OCI-LY1 (cell line): ENCODE measurements around the gene GOLGA3.

Experiments used
- H2AFZ ChIP-seq: fragments of 200-600 bp; sonication (generic), shearing (Covaris generic); 2 replicates; pipeline ENCODE4 v1.6.0; 2014; ENCODE audit warnings: antibody characterized with exemption, mild to moderate bottlenecking, low read length
- H3F3A ChIP-seq: fragments of 200-600 bp; sonication (generic), shearing (Covaris generic); 2 replicates; pipeline ENCODE4 v1.6.0; 2014; ENCODE audit warnings: mild to moderate bottlenecking, antibody characterized with exemption, low read length, moderate library complexity; ENCODE audit not compliant: insufficient read depth
- H3K27ac ChIP-seq: fragments of 200-600 bp; sonication (generic); 2 replicates; pipeline ENCODE4 v1.5.1; 2014; ENCODE audit warnings: low read length, mixed run types, mild to moderate bottlenecking, low read depth; ENCODE audit not compliant: poor library complexity, severe bottlenecking
- H3K27me3 ChIP-seq: fragments of 200-600 bp; sonication (generic); 2 replicates; pipeline ENCODE4 v1.6.0; 2014; ENCODE audit warnings: antibody characterized with exemption, mild to moderate bottlenecking, low read length, moderate library complexity; ENCODE audit not compliant: insufficient read depth
- H3K36me3 ChIP-seq: fragments of 200-600 bp; sonication (generic); 2 replicates; pipeline ENCODE4 v1.6.1; 2014; ENCODE audit warnings: mild to moderate bottlenecking, antibody characterized with exemption, low read length, moderate library complexity, mixed read lengths; ENCODE audit not compliant: insufficient read depth
- H3K4me1 ChIP-seq: fragments of 200-600 bp; sonication (generic); 2 replicates; pipeline ENCODE4 v1.5.1; 2014; ENCODE audit warnings: mild to moderate bottlenecking, low read length, moderate library complexity; ENCODE audit not compliant: insufficient read depth, severe bottlenecking
- H3K4me2 ChIP-seq: fragments of 200-600 bp; sonication (generic), shearing (Covaris generic); 2 replicates; pipeline ENCODE4 v1.6.1; 2014; ENCODE audit warnings: low read length
- H3K4me3 ChIP-seq: fragments of 200-600 bp; sonication (generic); 2 replicates; pipeline ENCODE4 v1.5.1; 2014; ENCODE audit warnings: low read length, low read depth, mild to moderate bottlenecking, mixed read lengths; ENCODE audit not compliant: poor library complexity, severe bottlenecking
- H3K79me2 ChIP-seq: fragments of 200-600 bp; shearing (Covaris generic); 2 replicates; pipeline ENCODE4 v1.6.1; 2016; ENCODE audit warnings: mixed run types, low read length, mixed read lengths; ENCODE audit not compliant: insufficient read depth
- H3K9ac ChIP-seq: fragments of 200-600 bp; sonication (generic), shearing (Covaris generic); 2 replicates; pipeline ENCODE4 v1.6.1; 2014; ENCODE audit warnings: mild to moderate bottlenecking, low read length, mixed read lengths
- H3K9me2 ChIP-seq: fragments of 200-600 bp; sonication (generic), shearing (Covaris generic); 2 replicates; pipeline ENCODE4 v1.6.1; 2014; ENCODE audit warnings: low read depth, mild to moderate bottlenecking, low read length, mixed read lengths
- H3K9me3 ChIP-seq: fragments of 200-600 bp; shearing (Covaris generic); 2 replicates; pipeline ENCODE4 v1.6.1; 2014; ENCODE audit warnings: low read length, mixed read lengths
- H4K20me1 ChIP-seq: fragments of 200-600 bp; sonication (generic), shearing (Covaris generic); 2 replicates; pipeline ENCODE4 v1.6.0; 2016; ENCODE audit warnings: mild to moderate bottlenecking, low read length; ENCODE audit not compliant: insufficient read depth
- CTCF ChIP-seq: fragments of 200-600 bp; sonication (generic), shearing (Covaris generic); IDR thresholded peaks from 2 replicates; pipeline ENCODE4 v1.5.1; 2017; ENCODE audit warnings: mild to moderate bottlenecking, antibody characterized with exemption, low read length, moderate library complexity, mixed read lengths
- EZH2 ChIP-seq: fragments of 200-600 bp; sonication (generic), shearing (Covaris generic); IDR thresholded peaks from 2 replicates; pipeline ENCODE4 v1.8.0; 2017; ENCODE audit warnings: borderline replicate concordance, mixed run types, mild to moderate bottlenecking, antibody characterized with exemption, low read length, moderate library complexity, mixed read lengths

Gene GOLGA3

GRCh38 chr12:132869551-132869950 lies 40.9 kb upstream of the GOLGA3 start:
- H3K36me3 ChIP-seq: peaks cover 86% of the 10 kb centered on the region

GRCh38 chr12:132866251-132866828 lies 37.7 kb upstream of the GOLGA3 start:
- H3K79me2 ChIP-seq: no peaks in the 10 kb centered on the region
- no peak overlapping the region for H3K4me2 ChIP-seq
- no peak for TF ChIP-seq EZH2
- TF ChIP-seq CTCF: no peak
- H3K27ac ChIP-seq: no peak overlapping the region
- no peaks in the 10 kb centered on the region for H4K20me1 ChIP-seq
- H2AFZ ChIP-seq: no peak overlapping the region
- H3K4me3 ChIP-seq: no peak overlapping the region
- no peaks in the 10 kb centered on the region for H3K4me1 ChIP-seq
- H3K9me2 ChIP-seq: no peaks in the 10 kb centered on the region
- H3K36me3 ChIP-seq: peaks cover 73% of the 10 kb centered on the region
- H3F3A ChIP-seq: no peaks in the 10 kb centered on the region
- no peak overlapping the region for H3K9ac ChIP-seq
- no peaks in the 10 kb centered on the region for H3K9me3 ChIP-seq
- no peaks in the 10 kb centered on the region for H3K27me3 ChIP-seq

More at GRCh38 chr12:132869551-132869950, 40.9 kb upstream of the GOLGA3 start:
- no peak overlapping the region for H3K9ac ChIP-seq
- no peaks in the 10 kb centered on the region for H3K79me2 ChIP-seq
- H3K4me2 ChIP-seq: no peak overlapping the region
- no peaks in the 10 kb centered on the region for H4K20me1 ChIP-seq
- no peak overlapping the region for H3K27ac ChIP-seq
- no peak overlapping the region for H2AFZ ChIP-seq
- no peak for TF ChIP-seq EZH2
- TF ChIP-seq CTCF: no peak
- no peaks in the 10 kb centered on the region for H3F3A ChIP-seq
- no peaks in the 10 kb centered on the region for H3K27me3 ChIP-seq
- no peaks in the 10 kb centered on the region for H3K4me1 ChIP-seq
- H3K9me3 ChIP-seq: no peaks in the 10 kb centered on the region
- no peak overlapping the region for H3K4me3 ChIP-seq
- H3K9me2 ChIP-seq: no peaks in the 10 kb centered on the region

- Histone ChIP-seq H3K36me3 (peaks cover 72% of the 10 kb centered on the region), H3K9me2 (no peaks in the 10 kb centered on the region), H3K9me3 (no peaks in the 10 kb centered on the region), H3K79me2 (no peaks in the 10 kb centered on the region), H3K27me3 (no peaks in the 10 kb centered on the region), H2AFZ (no peak overlapping the region), H3K4me3 (no peak overlapping the region), H3K4me1 (no peaks in the 10 kb centered on the region), H3K4me2 (no peak overlapping the region), H3K9ac (no peak overlapping the region), H3K27ac (no peak overlapping the region), H4K20me1 (no peaks in the 10 kb centered on the region), H3F3A (no peaks in the 10 kb centered on the region)
- TF ChIP-seq CTCF: no peak
- TF ChIP-seq EZH2: no peak
These were observed 32.9 kb upstream of the GOLGA3 start for GRCh38 chr12:132861558-132861957.
